ENCODE measurements around the gene SLC13A3.

GRCh38 chr20:46640044-46640443 lies 11.2 kb downstream of the SLC13A3 start:
- no peak for TF ChIP-seq CTCF (IDR thresholded peaks at IDR 0.05; ENCODE audit: low read depth, low read length)
- TF ChIP-seq POLR2A (IDR thresholded peaks at IDR 0.05; ENCODE audit: extremely low read depth, insufficient read length): no peak
- no peak for TF ChIP-seq MAX (IDR thresholded peaks at IDR 0.05; ENCODE audit: low read depth, low read length)

Data from NB4 (cell line).